ENCODE measurements around the gene C2orf92.
"Not testable (repeated sequence)": the region's sequence is repeated elsewhere in the genome, so short reads cannot be mapped to it uniquely, and the experiment has no call there.

The C2orf92 gene

GRCh38 chr2:97693476-97693875, 24.0 kb downstream of the C2orf92 start:
- DNase-seq (ENCODE audit: low spot score), result no peak

- DNase-seq (ENCODE audit: low spot score), result no peak
Measured at GRCh38 chr2:97695744-97696143, 26.2 kb downstream of the C2orf92 start.

- DNase-seq (ENCODE audit: low spot score), result peak; percentile 89
Measured at GRCh38 chr2:97697252-97698235, 28.0 kb downstream of the C2orf92 start.

GRCh38 chr2:97698530-97698929, 29.0 kb downstream of the C2orf92 start:
- DNase-seq (ENCODE audit: low spot score), result no peak

GRCh38 chr2:97699765-97700444, 30.4 kb downstream of the C2orf92 start:
- peak; percentile 86 for DNase-seq (ENCODE audit: low spot score)

- no peak for DNase-seq (ENCODE audit: low spot score)
Measured at GRCh38 chr2:97701186-97701585, 31.7 kb downstream of the C2orf92 start.

- DNase-seq (ENCODE audit: low spot score), result no peak
Measured at GRCh38 chr2:97701851-97702465, 32.4 kb downstream of the C2orf92 start.

- no peak for DNase-seq (ENCODE audit: low spot score)
Measured at GRCh38 chr2:97702731-97703470, 33.4 kb downstream of the C2orf92 start.

GRCh38 chr2:97703741-97704140, 34.2 kb downstream of the C2orf92 start:
- no peak for DNase-seq (ENCODE audit: low spot score)

GRCh38 chr2:97704989-97705388, 35.5 kb downstream of the C2orf92 start:
- DNase-seq (ENCODE audit: low spot score), result no peak

GRCh38 chr2:97706112-97706511, 36.6 kb downstream of the C2orf92 start:
- DNase-seq (ENCODE audit: low spot score), result no peak

GRCh38 chr2:97706708-97707345, 37.3 kb downstream of the C2orf92 start:
- no peak for DNase-seq (ENCODE audit: low spot score)

GRCh38 chr2:97707362-97708047, 38.0 kb downstream of the C2orf92 start:
- DNase-seq (ENCODE audit: low spot score), result no peak

GRCh38 chr2:97708048-97708380, 38.5 kb downstream of the C2orf92 start:
- no peak for DNase-seq (ENCODE audit: low spot score)

- DNase-seq (ENCODE audit: low spot score), result no peak
Measured at GRCh38 chr2:97708608-97709007, 39.1 kb downstream of the C2orf92 start.

GRCh38 chr2:97711394-97711711, 41.8 kb downstream of the C2orf92 start:
- no peak for DNase-seq (ENCODE audit: low spot score)

GRCh38 chr2:97712175-97712574, 42.7 kb downstream of the C2orf92 start:
- not testable (repeated sequence) for DNase-seq (ENCODE audit: low spot score)

GRCh38 chr2:97712693-97713295, 43.3 kb downstream of the C2orf92 start:
- no peak for DNase-seq (ENCODE audit: low spot score)

GRCh38 chr2:97713296-97714083, 44.0 kb downstream of the C2orf92 start, which contains the start of gene ZAP70:
Gene ZAP70 (plus strand): TSS chr2:97713576. CDS start chr2:97724037, 10,461 bp downstream.
- DNase-seq (ENCODE audit: low spot score), result no peak

All from GM03348 (cell line).